ENCODE results near the gene ZNF423.

DNA sequence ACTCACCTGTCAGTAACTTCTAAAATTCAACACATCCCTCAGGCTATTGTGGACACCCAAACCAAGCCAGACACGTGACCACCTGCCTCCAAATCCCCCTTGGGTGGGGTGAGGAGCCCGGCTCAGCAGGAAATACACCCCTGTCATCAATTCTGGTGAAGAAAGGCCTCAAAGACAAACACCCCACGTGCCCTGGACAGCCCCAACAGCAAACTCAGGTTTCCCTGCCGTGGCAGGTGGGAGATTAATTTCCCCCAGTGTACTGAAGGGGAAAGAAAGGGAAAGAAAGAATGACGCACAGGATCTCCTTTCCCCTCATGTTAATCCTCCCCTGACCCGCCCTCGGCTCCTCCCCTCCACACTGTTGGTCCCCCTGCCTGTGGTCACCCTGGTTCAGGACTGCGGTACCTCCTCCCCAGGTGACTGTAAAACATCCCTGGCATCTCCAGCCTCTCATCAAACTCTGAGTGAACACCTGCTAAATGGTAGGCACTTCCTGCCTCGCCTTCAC lies 98.3 kb downstream of the ZNF423 start:
- TF ChIP-seq, protein P1, sequence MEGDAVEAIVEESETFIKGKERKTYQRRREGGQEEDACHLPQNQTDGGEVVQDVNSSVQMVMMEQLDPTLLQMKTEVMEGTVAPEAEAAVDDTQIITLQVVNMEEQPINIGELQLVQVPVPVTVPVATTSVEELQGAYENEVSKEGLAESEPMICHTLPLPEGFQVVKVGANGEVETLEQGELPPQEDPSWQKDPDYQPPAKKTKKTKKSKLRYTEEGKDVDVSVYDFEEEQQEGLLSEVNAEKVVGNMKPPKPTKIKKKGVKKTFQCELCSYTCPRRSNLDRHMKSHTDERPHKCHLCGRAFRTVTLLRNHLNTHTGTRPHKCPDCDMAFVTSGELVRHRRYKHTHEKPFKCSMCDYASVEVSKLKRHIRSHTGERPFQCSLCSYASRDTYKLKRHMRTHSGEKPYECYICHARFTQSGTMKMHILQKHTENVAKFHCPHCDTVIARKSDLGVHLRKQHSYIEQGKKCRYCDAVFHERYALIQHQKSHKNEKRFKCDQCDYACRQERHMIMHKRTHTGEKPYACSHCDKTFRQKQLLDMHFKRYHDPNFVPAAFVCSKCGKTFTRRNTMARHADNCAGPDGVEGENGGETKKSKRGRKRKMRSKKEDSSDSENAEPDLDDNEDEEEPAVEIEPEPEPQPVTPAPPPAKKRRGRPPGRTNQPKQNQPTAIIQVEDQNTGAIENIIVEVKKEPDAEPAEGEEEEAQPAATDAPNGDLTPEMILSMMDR (IDR thresholded peaks at IDR 0.05) = no peak
- TF ChIP-seq POLR2AphosphoS5 (IDR thresholded peaks at IDR 0.05; ENCODE audit: low read depth, low read length) (no peak), SIN3A (IDR thresholded peaks at IDR 0.05; ENCODE audit: borderline replicate concordance, insufficient read depth, low read depth, low read length) (no peak), TCF7L2 (IDR thresholded peaks at IDR 0.05; ENCODE audit: low read depth, low read length) (no peak)
